SU-DHL-6 (cell line): ENCODE data around the gene OBP2A.

Experiments used
- H2AFZ ChIP-seq: fragments of 200-600 bp; sonication (generic); 2 replicates; pipeline ENCODE4 v1.6.1; 2014; ENCODE audit warnings: low read depth, mild to moderate bottlenecking, moderate library complexity, mixed read lengths, antibody characterized with exemption, low read length; ENCODE audit not compliant: severe bottlenecking
- H3F3A ChIP-seq: fragments of 200-600 bp; shearing (Covaris generic); 2 replicates; pipeline ENCODE4 v1.6.0; 2016; ENCODE audit warnings: antibody characterized with exemption, mild to moderate bottlenecking; ENCODE audit not compliant: insufficient read depth
- H3K27ac ChIP-seq: fragments of 200-600 bp; sonication (generic); 2 replicates; pipeline ENCODE4 v1.5.1; 2016; ENCODE audit warnings: low read depth, mild to moderate bottlenecking, low read length, moderate library complexity, mixed read lengths
- H3K27me3 ChIP-seq: fragments of 200-600 bp; sonication (generic), shearing (Covaris generic); 2 replicates; pipeline ENCODE4 v1.6.0; 2014; ENCODE audit warnings: mild to moderate bottlenecking, low read length
- H3K36me3 ChIP-seq: fragments of 200-600 bp; sonication (generic); 2 replicates; pipeline ENCODE4 v1.6.1; 2014; ENCODE audit warnings: mild to moderate bottlenecking, low read length, mixed read lengths
- H3K4me2 ChIP-seq: fragments of 300-600, 200-600 bp; shearing (Covaris generic), sonication (generic); 2 replicates; pipeline ENCODE4 v1.6.0; 2014; ENCODE audit warnings: low read length, low read depth, mild to moderate bottlenecking; ENCODE audit not compliant: poor library complexity, severe bottlenecking
- H3K4me3 ChIP-seq: fragments of 200-600 bp; sonication (generic); 2 replicates; pipeline ENCODE4 v1.5.1; 2014; ENCODE audit warnings: antibody characterized with exemption, low read length, mild to moderate bottlenecking, mixed read lengths; ENCODE audit not compliant: insufficient read depth, poor library complexity, severe bottlenecking
- H3K79me2 ChIP-seq: fragments of 200-600 bp; sonication (generic); 2 replicates; pipeline ENCODE4 v1.6.1; 2014; ENCODE audit warnings: mild to moderate bottlenecking, low read length, moderate library complexity; ENCODE audit not compliant: insufficient read depth
- H3K9ac ChIP-seq: fragments of 200-600 bp; sonication (generic); 2 replicates; pipeline ENCODE4 v1.7.0; 2014; ENCODE audit warnings: mild to moderate bottlenecking, low read length
- H3K9me2 ChIP-seq: fragments of 200-600 bp; sonication (generic); replicated peaks from 2 replicates; pipeline ENCODE4 v1.6.1; 2014; ENCODE audit warnings: low read length; ENCODE audit not compliant: insufficient read depth
- H3K9me3 ChIP-seq: fragments of 200-600 bp; sonication (generic); 2 replicates; pipeline ENCODE4 v1.6.1; 2014; ENCODE audit warnings: low read length, mixed read lengths; ENCODE audit not compliant: insufficient read depth
- H4K20me1 ChIP-seq: fragments of 200-600 bp; sonication (generic); 2 replicates; pipeline ENCODE4 v1.6.1; 2014; ENCODE audit warnings: low read depth, mild to moderate bottlenecking, antibody characterized with exemption, low read length, moderate library complexity, mixed read lengths
- CTCF ChIP-seq: fragments of 200-600 bp; sonication (generic); IDR thresholded peaks from one replicate; pipeline ENCODE4 v1.5.1; 2017; ENCODE audit warnings: antibody characterized with exemption, mild to moderate bottlenecking, low read length, moderate library complexity; ENCODE audit not compliant: insufficient read depth, poor library complexity, severe bottlenecking
- EZH2phosphoT487 ChIP-seq: fragments of 200-600 bp; sonication (generic), shearing (Covaris generic); conservative IDR thresholded peaks from 2 replicates; pipeline ENCODE4 v1.6.1; 2018; ENCODE audit warnings: mild to moderate bottlenecking, antibody characterized with exemption, low read length, moderate library complexity, mixed read lengths

OBP2A gene

DNA sequence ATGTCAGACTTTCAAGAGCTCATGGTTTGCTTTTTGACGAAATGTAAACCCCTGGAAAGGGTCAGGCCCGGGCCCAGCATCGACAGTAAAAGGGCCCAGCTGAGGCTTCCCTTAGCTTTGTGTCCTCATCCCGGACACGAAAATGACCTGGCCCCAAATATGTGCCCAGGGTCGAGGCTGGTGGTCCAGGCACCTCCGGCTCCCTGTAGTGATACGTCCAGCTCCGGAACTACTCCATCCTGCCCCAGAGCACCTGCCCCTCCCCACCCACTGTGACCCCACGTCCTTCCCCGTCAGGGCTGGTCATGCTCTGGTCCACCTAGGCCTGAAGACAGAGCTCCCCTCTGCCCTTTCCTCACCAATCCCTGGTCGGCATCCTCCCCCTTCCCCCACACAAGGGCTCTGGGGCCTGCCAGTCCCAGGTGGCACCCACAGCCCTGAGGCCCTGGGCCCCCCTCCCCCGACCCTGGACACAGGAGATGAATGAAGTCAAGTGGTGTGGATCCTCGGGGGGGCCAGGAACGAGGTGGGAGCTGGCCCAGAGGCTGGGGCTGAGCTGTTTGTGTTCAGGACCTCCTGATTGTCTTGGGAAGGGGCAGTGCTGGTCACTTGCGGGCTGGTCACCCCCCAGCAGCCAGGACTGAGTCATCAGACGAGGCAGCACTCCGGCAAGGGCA is 6.2 kb downstream of the OBP2A start:
- no peak overlapping the region for H2AFZ ChIP-seq
- no peaks in the 10 kb centered on the region for H3K9me3 ChIP-seq
- H4K20me1 ChIP-seq = no peaks in the 10 kb centered on the region
- no peak overlapping the region for H3K9ac ChIP-seq
- H3K27ac ChIP-seq = no peak overlapping the region
- no peaks in the 10 kb centered on the region for H3K36me3 ChIP-seq
- H3K27me3 ChIP-seq = no peaks in the 10 kb centered on the region
- H3F3A ChIP-seq = no peaks in the 10 kb centered on the region
- H3K4me3 ChIP-seq = no peak overlapping the region
- TF ChIP-seq CTCF = no peak
- TF ChIP-seq EZH2phosphoT487 = no peak
- no peaks in the 10 kb centered on the region for H3K9me2 ChIP-seq
- H3K4me2 ChIP-seq = no peak overlapping the region
- H3K79me2 ChIP-seq = no peaks in the 10 kb centered on the region

- Histone ChIP-seq H3F3A (no peaks in the 10 kb centered on the region), H3K9me2 (no peaks in the 10 kb centered on the region), H4K20me1 (no peaks in the 10 kb centered on the region), H3K27ac (no peak overlapping the region), H2AFZ (no peak overlapping the region), H3K4me3 (no peak overlapping the region), H3K4me2 (no peak overlapping the region), H3K79me2 (no peaks in the 10 kb centered on the region), H3K9me3 (no peaks in the 10 kb centered on the region), H3K36me3 (no peaks in the 10 kb centered on the region), H3K9ac (no peak overlapping the region), H3K27me3 (no peaks in the 10 kb centered on the region)
- TF ChIP-seq CTCF (no peak), EZH2phosphoT487 (no peak)
These were observed 6.8 kb downstream of the OBP2A start for GRCh38 chr9:135552698-135553171.

- TF ChIP-seq EZH2phosphoT487 (no peak), CTCF (no peak)
- Histone ChIP-seq H3K27ac (no peak overlapping the region), H3K79me2 (no peaks in the 10 kb centered on the region), H3F3A (no peaks in the 10 kb centered on the region), H3K4me2 (no peak overlapping the region), H4K20me1 (no peaks in the 10 kb centered on the region), H3K4me3 (no peak overlapping the region), H3K36me3 (no peaks in the 10 kb centered on the region), H2AFZ (no peak overlapping the region), H3K27me3 (no peaks in the 10 kb centered on the region), H3K9me3 (no peaks in the 10 kb centered on the region), H3K9ac (no peak overlapping the region), H3K9me2 (no peaks in the 10 kb centered on the region)
These were observed 8.8 kb downstream of the OBP2A start for GRCh38 chr9:135554718-135555117.
